ENCODE measurements around the gene ATM. TPM values are rescaled to one million over a fixed set of nuclear protein-coding genes. Genes with fewer than 3 reads are reported as not detected.

Gene ATM
- total and polyA plus RNA-seq, 10 of the 15 experiments (the other 5 are each of a cell fraction or from before 2014, with no cell fraction given) = 10.0 to 91.5 (median 40.2) TPM

DNA sequence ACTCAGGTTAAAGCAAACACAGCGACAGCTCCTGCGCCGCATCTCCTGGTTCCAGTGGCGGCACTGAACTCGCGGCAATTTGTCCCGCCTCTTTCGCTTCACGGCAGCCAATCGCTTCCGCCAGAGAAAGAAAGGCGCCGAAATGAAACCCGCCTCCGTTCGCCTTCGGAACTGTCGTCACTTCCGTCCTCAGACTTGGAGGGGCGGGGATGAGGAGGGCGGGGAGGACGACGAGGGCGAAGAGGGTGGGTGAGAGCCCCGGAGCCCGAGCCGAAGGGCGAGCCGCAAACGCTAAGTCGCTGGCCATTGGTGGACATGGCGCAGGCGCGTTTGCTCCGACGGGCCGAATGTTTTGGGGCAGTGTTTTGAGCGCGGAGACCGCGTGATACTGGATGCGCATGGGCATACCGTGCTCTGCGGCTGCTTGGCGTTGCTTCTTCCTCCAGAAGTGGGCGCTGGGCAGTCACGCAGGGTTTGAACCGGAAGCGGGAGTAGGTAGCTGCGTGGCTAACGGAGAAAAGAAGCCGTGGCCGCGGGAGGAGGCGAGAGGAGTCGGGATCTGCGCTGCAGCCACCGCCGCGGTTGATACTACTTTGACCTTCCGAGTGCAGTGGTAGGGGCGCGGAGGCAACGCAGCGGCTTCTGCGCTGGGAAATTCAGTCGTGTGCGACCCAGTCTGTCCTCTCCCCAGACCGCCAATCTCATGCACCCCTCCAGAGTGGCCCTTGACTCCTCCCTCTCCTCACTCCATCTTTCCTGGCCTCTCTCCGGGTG is at the start of gene ATM, which contains the start of gene NPAT (continued):
- TF ChIP-seq RUNX3 (IDR thresholded peaks at IDR 0.05; ENCODE audit: low read length) (peak; percentile 64; the same call in 1 of the 2 replicates), HDAC2 (IDR thresholded peaks at IDR 0.05) (0 out of 2 replicates have a peak, but pooled peaks have one; percentile 38), FOS (IDR thresholded peaks at IDR 0.05; ENCODE audit: borderline replicate concordance, extremely low read depth, insufficient read length) (peak; percentile 10), ETV6 (conservative IDR thresholded peaks at IDR 0.05 in 1 of 2, IDR thresholded peaks at IDR 0.05 in 1 of 2; ENCODE audit: borderline replicate concordance in 1 of 2, low read depth in 1 of 2) (peak in 1 of 2 experiments; percentile 85; a peak in 2 of 4 replicates), CEBPZ (IDR thresholded peaks at IDR 0.05; ENCODE audit: low read depth, low read length) (peak; percentile 19; the same call in 1 of the 2 replicates), RB1 (IDR thresholded peaks at IDR 0.05; ENCODE audit: borderline replicate concordance) (peak; percentile 72), SIX5 (IDR thresholded peaks at IDR 0.05; ENCODE audit: low read depth, low read length, severe bottlenecking) (no peak), CHD1 (IDR thresholded peaks at IDR 0.05; ENCODE audit: low read depth, low read length) (no peak), MEF2B (IDR thresholded peaks at IDR 0.05; ENCODE audit: partially characterized antibody, poor library complexity, severe bottlenecking) (peak; percentile 11), SUPT20H (IDR thresholded peaks at IDR 0.05; ENCODE audit: borderline replicate concordance, control insufficient read depth, low read depth, low read length) (no peak), SPI1 (IDR thresholded peaks at IDR 0.05; ENCODE audit: borderline replicate concordance, insufficient read depth, low read depth, low read length) (peak; percentile 30; the same call in 1 of the 2 replicates)
- TF ChIP-seq, protein P1, sequence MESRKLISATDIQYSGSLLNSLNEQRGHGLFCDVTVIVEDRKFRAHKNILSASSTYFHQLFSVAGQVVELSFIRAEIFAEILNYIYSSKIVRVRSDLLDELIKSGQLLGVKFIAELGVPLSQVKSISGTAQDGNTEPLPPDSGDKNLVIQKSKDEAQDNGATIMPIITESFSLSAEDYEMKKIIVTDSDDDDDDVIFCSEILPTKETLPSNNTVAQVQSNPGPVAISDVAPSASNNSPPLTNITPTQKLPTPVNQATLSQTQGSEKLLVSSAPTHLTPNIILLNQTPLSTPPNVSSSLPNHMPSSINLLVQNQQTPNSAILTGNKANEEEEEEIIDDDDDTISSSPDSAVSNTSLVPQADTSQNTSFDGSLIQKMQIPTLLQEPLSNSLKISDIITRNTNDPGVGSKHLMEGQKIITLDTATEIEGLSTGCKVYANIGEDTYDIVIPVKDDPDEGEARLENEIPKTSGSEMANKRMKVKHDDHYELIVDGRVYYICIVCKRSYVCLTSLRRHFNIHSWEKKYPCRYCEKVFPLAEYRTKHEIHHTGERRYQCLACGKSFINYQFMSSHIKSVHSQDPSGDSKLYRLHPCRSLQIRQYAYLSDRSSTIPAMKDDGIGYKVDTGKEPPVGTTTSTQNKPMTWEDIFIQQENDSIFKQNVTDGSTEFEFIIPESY (IDR thresholded peaks at IDR 0.05) = no peak
- TF ChIP-seq, protein P2, sequence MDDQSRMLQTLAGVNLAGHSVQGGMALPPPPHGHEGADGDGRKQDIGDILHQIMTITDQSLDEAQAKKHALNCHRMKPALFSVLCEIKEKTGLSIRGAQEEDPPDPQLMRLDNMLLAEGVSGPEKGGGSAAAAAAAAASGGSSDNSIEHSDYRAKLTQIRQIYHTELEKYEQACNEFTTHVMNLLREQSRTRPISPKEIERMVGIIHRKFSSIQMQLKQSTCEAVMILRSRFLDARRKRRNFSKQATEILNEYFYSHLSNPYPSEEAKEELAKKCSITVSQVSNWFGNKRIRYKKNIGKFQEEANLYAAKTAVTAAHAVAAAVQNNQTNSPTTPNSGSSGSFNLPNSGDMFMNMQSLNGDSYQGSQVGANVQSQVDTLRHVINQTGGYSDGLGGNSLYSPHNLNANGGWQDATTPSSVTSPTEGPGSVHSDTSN (IDR thresholded peaks at IDR 0.05; ENCODE audit: insufficient replicate concordance, low read depth, low read length) = no peak
- TF ChIP-seq, protein P3, sequence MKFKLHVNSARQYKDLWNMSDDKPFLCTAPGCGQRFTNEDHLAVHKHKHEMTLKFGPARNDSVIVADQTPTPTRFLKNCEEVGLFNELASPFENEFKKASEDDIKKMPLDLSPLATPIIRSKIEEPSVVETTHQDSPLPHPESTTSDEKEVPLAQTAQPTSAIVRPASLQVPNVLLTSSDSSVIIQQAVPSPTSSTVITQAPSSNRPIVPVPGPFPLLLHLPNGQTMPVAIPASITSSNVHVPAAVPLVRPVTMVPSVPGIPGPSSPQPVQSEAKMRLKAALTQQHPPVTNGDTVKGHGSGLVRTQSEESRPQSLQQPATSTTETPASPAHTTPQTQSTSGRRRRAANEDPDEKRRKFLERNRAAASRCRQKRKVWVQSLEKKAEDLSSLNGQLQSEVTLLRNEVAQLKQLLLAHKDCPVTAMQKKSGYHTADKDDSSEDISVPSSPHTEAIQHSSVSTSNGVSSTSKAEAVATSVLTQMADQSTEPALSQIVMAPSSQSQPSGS (IDR thresholded peaks at IDR 0.05; ENCODE audit: low read length) = no peak; the same call in 1 of the 2 replicates
- TF ChIP-seq, protein P4, sequence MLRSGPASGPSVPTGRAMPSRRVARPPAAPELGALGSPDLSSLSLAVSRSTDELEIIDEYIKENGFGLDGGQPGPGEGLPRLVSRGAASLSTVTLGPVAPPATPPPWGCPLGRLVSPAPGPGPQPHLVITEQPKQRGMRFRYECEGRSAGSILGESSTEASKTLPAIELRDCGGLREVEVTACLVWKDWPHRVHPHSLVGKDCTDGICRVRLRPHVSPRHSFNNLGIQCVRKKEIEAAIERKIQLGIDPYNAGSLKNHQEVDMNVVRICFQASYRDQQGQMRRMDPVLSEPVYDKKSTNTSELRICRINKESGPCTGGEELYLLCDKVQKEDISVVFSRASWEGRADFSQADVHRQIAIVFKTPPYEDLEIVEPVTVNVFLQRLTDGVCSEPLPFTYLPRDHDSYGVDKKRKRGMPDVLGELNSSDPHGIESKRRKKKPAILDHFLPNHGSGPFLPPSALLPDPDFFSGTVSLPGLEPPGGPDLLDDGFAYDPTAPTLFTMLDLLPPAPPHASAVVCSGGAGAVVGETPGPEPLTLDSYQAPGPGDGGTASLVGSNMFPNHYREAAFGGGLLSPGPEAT (IDR thresholded peaks at IDR 0.05; ENCODE audit: low read depth) = peak; percentile 24; the same call in 1 of the 2 replicates

Data from GM12878 (cell line).